Common myeloid progenitor, CD34-positive (primary cell): ENCODE results near the gene RAB9A.

ENCODE experiments used
- CTCF ChIA-PET: fragments of 350-600 bp; sonication (Branson Sonifier 250); formaldehyde crosslinking; loops from one replicate; lab custom pipeline; 2021; ENCODE audit warnings: antibody characterized with exemption; lab: Charles Lee
- POLR2A ChIA-PET: fragments of 350-600 bp; sonication (Branson Sonifier 250); formaldehyde crosslinking; loops from one replicate; lab custom pipeline; 2021; ENCODE audit warnings: antibody characterized with exemption; lab: Charles Lee
- DNase-seq, 3 donors: peaks; one replicate each; pipeline versions ENCODE4 v3.0.0 to v3.0.0-alpha.2; 2013
- H3K27ac ChIP-seq, 2 experiments: 1 replicate in 1 of 2; 2 replicates in 1 of 2; pipeline ENCODE4 v1.7.0; 2013; ENCODE audit warnings: inconsistent platforms in 2 of 2, low read length in 2 of 2, mild to moderate bottlenecking in 2 of 2, low read depth in 1 of 2, moderate library complexity in 1 of 2; ENCODE audit not compliant: severe bottlenecking in 2 of 2, insufficient read depth in 1 of 2, poor library complexity in 1 of 2
- H3K27me3 ChIP-seq, 5 experiments: replicated peaks in 2 of 5; 1 replicate in 3 of 5; 2 replicates in 2 of 5; pipeline versions ENCODE4 v1.6.1 to v1.7.0; 2013; ENCODE audit warnings: low read length in 4 of 5, mild to moderate bottlenecking in 2 of 5, moderate library complexity in 2 of 5, inconsistent platforms in 1 of 5; ENCODE audit not compliant: insufficient read depth in 5 of 5, control insufficient read depth in 4 of 5
- H3K36me3 ChIP-seq, 4 experiments: 1 replicate in 2 of 4; 2 replicates in 2 of 4; pipeline versions ENCODE4 v1.6.1 to v1.7.0; 2013; ENCODE audit warnings: low read length in 3 of 4, control low read depth in 1 of 4, mild to moderate bottlenecking in 1 of 4; ENCODE audit not compliant: control insufficient read depth in 4 of 4, insufficient read depth in 4 of 4
- H3K4me1 ChIP-seq, 4 experiments: 1 replicate in 3 of 4; 2 replicates in 1 of 4; pipeline versions ENCODE4 v1.6.1 to v1.7.1; 2013; ENCODE audit warnings: low read length in 3 of 4, mild to moderate bottlenecking in 3 of 4, control low read depth in 1 of 4, inconsistent platforms in 1 of 4, moderate library complexity in 1 of 4; ENCODE audit not compliant: control insufficient read depth in 4 of 4, insufficient read depth in 4 of 4; ENCODE audit errors: control extremely low read depth in 1 of 4
- H3K4me3 ChIP-seq, 7 experiments: 1 replicate in 4 of 7; 2 replicates in 3 of 7; pipeline versions ENCODE4 v1.5.1 to v1.7.0; 2013; ENCODE audit warnings: mild to moderate bottlenecking in 7 of 7, low read length in 6 of 7, moderate library complexity in 6 of 7, inconsistent platforms in 2 of 7, low read depth in 2 of 7, control low read depth in 1 of 7; ENCODE audit not compliant: insufficient read depth in 4 of 7, control insufficient read depth in 1 of 7; ENCODE audit errors: extremely low read depth in 1 of 7
- H3K9me3 ChIP-seq, 5 experiments: 1 replicate in 4 of 5; 2 replicates in 1 of 5; pipeline versions ENCODE4 v1.6.1 to v1.7.1; 2013; ENCODE audit warnings: low read length in 4 of 5, mild to moderate bottlenecking in 2 of 5, inconsistent platforms in 1 of 5, low read depth in 1 of 5, moderate library complexity in 1 of 5; ENCODE audit not compliant: control insufficient read depth in 4 of 5, insufficient read depth in 2 of 5; ENCODE audit errors: control extremely low read depth in 1 of 5
- WGBS: methylation state at CpG from one replicate; pipeline ENCODE4 v1.1.5; 2013; ENCODE audit not compliant: insufficient coverage; 5-methylcytosine and 5-hydroxymethylcytosine counted together

RAB9A gene

GRCh38 chrX:13655674-13656073 is 33.3 kb upstream of the RAB9A start:
- no peak overlapping the region for H3K4me3 ChIP-seq
- ChIA-PET POLR2A (no interaction called here), CTCF (interaction anchor here (1.0 to 1.9 kb wide), 4 partner anchors 9 to 145 kb away, joined by 3 to 8 read pairs (median 3); no protein-coding TSS in a partner anchor)
- WGBS, result 97% methylated on average over 3 of the region's 3 CpGs
- DNase-seq, result no peak
- H3K4me1 ChIP-seq, result peaks cover 8 to 19% (median 12%) of the 10 kb centered on the region in 4 experiments
- peaks cover 0 to 7% (median 2%) of the 10 kb centered on the region in 4 experiments for H3K36me3 ChIP-seq
- H3K27me3 ChIP-seq, result no peaks in the 10 kb centered on the region
- no peak overlapping the region for H3K27ac ChIP-seq
- no peaks in the 10 kb centered on the region for H3K9me3 ChIP-seq

GRCh38 chrX:13658602-13659001 is 30.3 kb upstream of the RAB9A start:
- Histone ChIP-seq H3K4me3 (peak overlapping the region in 1 of 7 experiments; percentile 23), H3K9me3 (no peaks in the 10 kb centered on the region), H3K27me3 (peaks cover 0 to under 1% (median 0%) of the 10 kb centered on the region in 5 experiments), H3K27ac (no peak overlapping the region), H3K4me1 (peaks cover 0 to 13% (median 4%) of the 10 kb centered on the region in 4 experiments), H3K36me3 (peaks cover 0 to 9% (median 7%) of the 10 kb centered on the region in 4 experiments)
- WGBS, result no CpG with 5 or more reads among the region's 2 CpGs
- CTCF ChIA-PET, result interaction anchor here (0.6 to 1.6 kb wide), 5 partner anchors 11 to 383 kb away, joined by 3 to 6 read pairs (median 3); no protein-coding TSS in a partner anchor
- POLR2A ChIA-PET, result no interaction called here
- peak; percentile 63 to 78 (median 70) for DNase-seq

GRCh38 chrX:13659063-13659462 is 29.9 kb upstream of the RAB9A start:
- Histone ChIP-seq H3K27ac (no peak overlapping the region), H3K9me3 (no peaks in the 10 kb centered on the region), H3K27me3 (peaks cover 0 to 2% (median 0%) of the 10 kb centered on the region in 5 experiments), H3K4me1 (peaks cover 0 to 10% (median 2%) of the 10 kb centered on the region in 4 experiments), H3K4me3 (peak overlapping the region in 1 of 7 experiments; percentile 23), H3K36me3 (peaks cover 0 to 12% (median 8%) of the 10 kb centered on the region in 4 experiments)
- CTCF ChIA-PET, result interaction anchor here (0.6 to 1.6 kb wide), 5 partner anchors 10 to 383 kb away, joined by 3 to 6 read pairs (median 3); no protein-coding TSS in a partner anchor
- WGBS, result 34% methylated on average over 3 of the region's 6 CpGs
- peak in 2 of 3 donors; percentile 24 to 32 for DNase-seq
- POLR2A ChIA-PET, result no interaction called here

GRCh38 chrX:13661735-13662288 is 27.1 kb upstream of the RAB9A start:
- POLR2A ChIA-PET, result no interaction called here
- WGBS, result 96% methylated on average over 6 of the region's 6 CpGs

GRCh38 chrX:13662355-13662791 is 26.6 kb upstream of the RAB9A start:
- POLR2A ChIA-PET, result interaction anchor here (0.6 kb wide), 1 partner anchor 72 kb away, joined by 3 read pairs; the partner anchor contains the start of genes OFD1 and TRAPPC2
- CTCF ChIA-PET, result no interaction called here
- H3K27me3 ChIP-seq, result peaks cover 0 to 6% (median 0%) of the 10 kb centered on the region in 5 experiments
- peaks cover 0 to 10% (median 3%) of the 10 kb centered on the region in 4 experiments for H3K4me1 ChIP-seq
- DNase-seq, result no peak
- peaks cover 0 to 8% (median 6%) of the 10 kb centered on the region in 4 experiments for H3K36me3 ChIP-seq
- no peak overlapping the region for H3K27ac ChIP-seq
- H3K9me3 ChIP-seq, result no peaks in the 10 kb centered on the region
- H3K4me3 ChIP-seq, result no peak overlapping the region
- 83% methylated on average over 6 of the region's 6 CpGs for WGBS

More at GRCh38 chrX:13661735-13662288, 27.1 kb upstream of the RAB9A start:
- H3K4me3 ChIP-seq, result no peak overlapping the region
- DNase-seq, result no peak
- CTCF ChIA-PET, result no interaction called here
- no peak overlapping the region for H3K27ac ChIP-seq
- peaks cover 0 to 5% (median 0%) of the 10 kb centered on the region in 5 experiments for H3K27me3 ChIP-seq
- no peaks in the 10 kb centered on the region for H3K9me3 ChIP-seq
- H3K4me1 ChIP-seq, result peaks cover 0 to 6% (median 1%) of the 10 kb centered on the region in 4 experiments
- H3K36me3 ChIP-seq, result peaks cover 0 to 8% (median 6%) of the 10 kb centered on the region in 4 experiments

GRCh38 chrX:13664020-13664419 is 24.9 kb upstream of the RAB9A start:
- Histone ChIP-seq H3K36me3 (peaks cover 0 to 8% (median 6%) of the 10 kb centered on the region in 4 experiments), H3K4me3 (no peak overlapping the region), H3K27ac (no peak overlapping the region), H3K9me3 (no peaks in the 10 kb centered on the region), H3K4me1 (peaks cover 0 to 11% (median 3%) of the 10 kb centered on the region in 4 experiments), H3K27me3 (peaks cover 0 to 11% (median 0%) of the 10 kb centered on the region in 5 experiments)
- DNase-seq, result no peak
- CTCF ChIA-PET, result no interaction called here
- POLR2A ChIA-PET, result no interaction called here
- WGBS, result 77% methylated on average over 2 of the region's 3 CpGs

- Histone ChIP-seq H3K4me1 (peaks cover 0 to 9% (median 2%) of the 10 kb centered on the region in 4 experiments), H3K4me3 (no peak overlapping the region), H3K27ac (no peak overlapping the region), H3K9me3 (no peaks in the 10 kb centered on the region), H3K27me3 (peaks cover 0 to 11% (median 0%) of the 10 kb centered on the region in 5 experiments), H3K36me3 (peaks cover 0 to 8% (median 5%) of the 10 kb centered on the region in 4 experiments)
- 61% methylated on average over 2 of the region's 3 CpGs for WGBS
- CTCF ChIA-PET, result interaction anchor here (0.7 kb wide), 1 partner anchor 80 kb away, joined by 3 read pairs; no protein-coding TSS in a partner anchor
- POLR2A ChIA-PET, result no interaction called here
- DNase-seq, result no peak
Measured at GRCh38 chrX:13666836-13667235, 22.1 kb upstream of the RAB9A start.
